Body of pancreas (tissue), 4 donors: ENCODE measurements around the gene C4orf54.

Source experiments
- POLR2A ChIP-seq, 3 donors: fragments of 450-650 bp; IDR thresholded peaks; one replicate each; pipeline ENCODE4 v1.6.1; 2016; ENCODE audit warnings: antibody characterized with exemption in 3 of 3, mild to moderate bottlenecking in 2 of 3
- TF ChIP-seq, protein P1 (sequence below), 7 experiments: fragments of 450-650 bp in 4 of 7; fragments of 200-600 bp in 3 of 7; sonication (generic) in 3 of 7; IDR thresholded peaks; one replicate each; pipeline ENCODE4 v1.5.1; 2016 to 2019; ENCODE audit warnings: antibody characterized with exemption in 7 of 7

GRCh38 chr4:99670409-99671073, 12.9 kb upstream of the C4orf54 start:
- TF ChIP-seq, protein P1, sequence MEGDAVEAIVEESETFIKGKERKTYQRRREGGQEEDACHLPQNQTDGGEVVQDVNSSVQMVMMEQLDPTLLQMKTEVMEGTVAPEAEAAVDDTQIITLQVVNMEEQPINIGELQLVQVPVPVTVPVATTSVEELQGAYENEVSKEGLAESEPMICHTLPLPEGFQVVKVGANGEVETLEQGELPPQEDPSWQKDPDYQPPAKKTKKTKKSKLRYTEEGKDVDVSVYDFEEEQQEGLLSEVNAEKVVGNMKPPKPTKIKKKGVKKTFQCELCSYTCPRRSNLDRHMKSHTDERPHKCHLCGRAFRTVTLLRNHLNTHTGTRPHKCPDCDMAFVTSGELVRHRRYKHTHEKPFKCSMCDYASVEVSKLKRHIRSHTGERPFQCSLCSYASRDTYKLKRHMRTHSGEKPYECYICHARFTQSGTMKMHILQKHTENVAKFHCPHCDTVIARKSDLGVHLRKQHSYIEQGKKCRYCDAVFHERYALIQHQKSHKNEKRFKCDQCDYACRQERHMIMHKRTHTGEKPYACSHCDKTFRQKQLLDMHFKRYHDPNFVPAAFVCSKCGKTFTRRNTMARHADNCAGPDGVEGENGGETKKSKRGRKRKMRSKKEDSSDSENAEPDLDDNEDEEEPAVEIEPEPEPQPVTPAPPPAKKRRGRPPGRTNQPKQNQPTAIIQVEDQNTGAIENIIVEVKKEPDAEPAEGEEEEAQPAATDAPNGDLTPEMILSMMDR (IDR thresholded peaks at IDR 0.05): no peak
- no peak for TF ChIP-seq POLR2A (IDR thresholded peaks at IDR 0.05)
